Stimulated activated CD4-positive, alpha-beta T cell treated with anti-CD3 and anti-CD28 coated beads, Interleukin-1b, Interleukin-23, amount 100 ng/mL, for 48 hours (primary cell): ENCODE measurements around the gene GRB2.
"Not testable (repeated sequence)": the region's sequence is repeated elsewhere in the genome, so short reads cannot be mapped to it uniquely, and the experiment has no call there.

Experiments used
- DNase-seq: peaks from one replicate; pipeline ENCODE4 v3.0.0-alpha.2; 2020

GRB2 gene

GRCh38 chr17:75316253-75316652 is 89.2 kb downstream of the GRB2 start:
- no peak for DNase-seq

DNA sequence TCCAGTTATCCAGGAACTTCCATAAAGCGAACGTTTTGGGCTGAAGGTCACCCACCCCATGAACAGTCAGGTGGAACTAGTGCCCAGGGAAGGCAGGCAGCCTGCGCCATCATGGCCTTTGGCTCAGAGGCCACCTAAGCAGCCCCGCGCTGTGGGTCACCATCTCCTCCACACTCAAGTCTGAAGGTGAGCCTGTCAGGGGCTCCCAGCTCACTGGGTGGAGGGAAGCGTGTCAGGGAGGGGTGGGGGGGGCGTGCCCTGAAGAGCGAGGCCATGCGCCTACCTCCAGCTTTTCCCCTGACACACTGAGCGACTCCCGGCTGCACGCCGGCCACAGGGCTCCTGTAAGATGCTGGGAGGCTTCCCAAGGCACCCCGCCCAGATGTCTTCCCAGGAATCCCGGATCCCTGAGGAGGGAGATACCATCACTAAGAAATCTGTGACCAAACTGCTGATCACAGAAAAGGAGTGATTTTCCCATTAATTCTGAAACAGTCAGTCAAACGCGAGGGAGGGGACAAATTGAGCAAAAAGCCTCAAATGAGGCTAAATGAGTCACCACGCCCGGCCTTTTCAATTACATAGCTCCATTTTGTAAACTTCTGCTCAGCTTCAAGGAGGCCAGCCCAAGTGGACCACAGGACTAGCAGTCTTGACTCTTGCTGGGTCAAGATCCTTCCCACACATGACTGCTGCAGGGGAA is 89.8 kb downstream of the GRB2 start:
- peak; percentile 29 for DNase-seq

GRCh38 chr17:75313941-75314551 is 91.4 kb downstream of the GRB2 start:
- DNase-seq, result no peak

GRCh38 chr17:75308732-75309629 is 96.5 kb downstream of the GRB2 start:
- no peak for DNase-seq

DNA sequence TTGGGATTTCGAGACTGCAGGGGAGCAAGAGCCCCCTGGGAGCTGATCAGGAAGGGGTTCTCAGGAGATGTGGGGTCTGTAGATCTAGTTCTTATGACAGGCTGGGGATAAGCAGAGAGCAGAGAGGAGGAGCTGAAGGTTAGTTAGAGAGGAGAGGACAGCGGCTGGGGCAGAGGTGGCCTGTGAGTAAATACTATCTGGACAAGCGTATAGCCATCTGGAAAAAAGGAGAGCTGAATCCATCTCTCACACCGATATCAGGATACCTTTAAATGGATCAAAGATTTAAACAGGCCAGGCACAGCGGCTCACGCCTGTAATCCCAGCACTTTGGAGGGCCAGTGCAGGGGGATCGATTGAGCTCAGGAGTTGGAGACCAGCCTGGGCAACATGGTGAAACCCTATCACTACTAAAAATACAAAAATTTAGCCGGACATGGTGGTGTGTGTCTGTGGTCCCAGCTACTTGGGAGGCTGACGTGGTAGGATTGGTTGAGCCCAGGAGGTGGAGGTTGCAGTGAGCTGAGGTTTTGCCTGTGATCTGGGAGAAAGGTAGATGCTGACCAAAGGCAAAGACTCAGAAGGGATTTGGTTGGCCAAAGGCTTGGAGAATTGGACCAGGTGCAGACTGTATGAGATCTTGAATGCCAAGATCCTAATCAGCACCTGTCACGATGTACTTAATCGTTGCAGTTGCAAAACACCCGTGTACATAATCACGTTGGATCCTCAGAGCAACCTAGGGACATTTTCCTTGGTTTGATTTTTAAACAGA is 97.3 kb downstream of the GRB2 start:
- no peak for DNase-seq

- no peak for DNase-seq
These were observed 103.8 kb downstream of the GRB2 start for GRCh38 chr17:75301502-75302206.

DNA sequence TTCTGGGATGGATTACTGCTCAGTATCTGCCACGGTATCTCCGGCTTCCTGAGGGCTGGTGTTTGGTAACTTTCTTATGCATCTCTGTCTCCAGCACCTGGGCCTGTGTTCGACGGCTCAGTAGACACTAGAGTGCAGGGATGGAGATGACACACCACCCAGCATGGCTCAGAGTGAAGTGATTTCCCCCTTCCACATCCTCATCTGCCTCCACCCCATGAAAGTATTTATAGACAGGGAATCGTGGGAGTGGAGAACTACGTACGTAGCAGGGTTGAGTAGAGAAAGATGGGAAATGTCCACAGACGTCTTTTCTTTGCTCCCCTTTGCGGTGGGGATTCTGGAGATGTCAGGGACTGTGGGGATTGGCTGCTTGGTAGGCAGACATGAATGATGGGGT is 104.4 kb downstream of the GRB2 start:
- DNase-seq, result no peak

- no peak for DNase-seq
These were observed 105.2 kb downstream of the GRB2 start for GRCh38 chr17:75300280-75300679.

GRCh38 chr17:75295201-75296158 is 110.0 kb downstream of the GRB2 start:
- peak; percentile 22 for DNase-seq

GRCh38 chr17:75292810-75293448 is 112.5 kb downstream of the GRB2 start:
- not testable (repeated sequence) for DNase-seq

DNA sequence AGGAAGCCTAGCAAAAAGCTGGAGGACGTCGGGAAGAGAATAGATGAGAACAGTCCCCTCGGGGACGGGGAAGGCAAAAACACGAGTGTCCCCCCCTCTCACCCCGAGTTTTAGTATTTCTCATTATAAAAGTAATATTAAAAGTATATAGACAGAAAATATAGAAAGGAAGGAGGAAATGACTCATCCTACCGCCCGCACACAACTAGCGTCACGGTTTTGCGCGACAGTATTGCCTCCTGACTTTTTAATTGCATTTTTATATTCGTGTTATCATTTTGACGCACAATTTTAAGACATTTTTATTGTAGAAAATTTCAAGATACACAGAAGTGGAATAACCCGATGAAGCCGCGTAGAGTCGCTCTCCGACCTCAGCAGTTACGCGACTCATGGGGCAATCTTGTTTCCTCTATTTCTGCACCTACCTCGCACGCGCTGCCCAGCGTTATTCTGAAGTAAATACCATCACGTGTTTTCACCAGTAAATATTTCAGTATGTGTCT is 115.6 kb downstream of the GRB2 start:
- peak; percentile 71 for DNase-seq

DNA sequence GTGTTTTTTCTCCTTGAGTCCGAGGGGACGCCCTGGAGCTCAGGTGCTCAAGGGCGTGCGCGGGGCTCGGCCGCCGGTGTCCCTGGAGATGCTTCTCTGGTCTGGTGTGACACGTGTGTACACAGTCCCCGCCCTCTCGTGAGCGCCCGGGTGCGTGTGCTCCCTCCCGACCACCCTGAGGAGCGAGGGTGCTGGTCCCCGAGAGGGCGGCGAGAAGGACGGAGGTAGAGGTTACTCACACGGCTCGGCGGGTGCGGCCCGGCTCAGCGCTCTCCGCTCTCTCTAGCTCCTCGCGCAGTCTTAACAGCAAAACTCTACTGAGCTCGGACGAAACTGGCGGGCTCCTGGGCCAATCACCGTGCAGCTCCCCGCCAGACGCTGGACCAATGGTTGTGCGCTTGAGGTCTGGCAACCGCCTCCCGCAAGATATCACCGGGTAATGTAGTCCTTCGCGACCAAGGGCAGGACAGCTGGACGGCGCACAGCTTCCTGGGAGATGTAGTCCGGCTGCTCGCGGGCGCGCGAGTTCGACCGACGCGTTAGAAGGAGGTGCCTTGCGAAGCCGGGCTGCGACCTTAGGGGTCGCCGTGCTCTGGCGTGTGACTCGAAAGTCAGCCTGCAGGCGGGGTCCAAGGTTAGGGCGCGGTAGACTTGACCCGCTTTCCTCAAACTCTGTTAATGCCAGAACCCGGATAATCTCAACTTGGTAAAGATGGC is 116.2 kb downstream of the GRB2 start, which contains the start of gene SLC25A19:
TSS of gene SLC25A19 (minus strand) at position 319 of the 717 bp plus-strand sequence. CDS start 2,669 bp downstream, outside the sequence.
- DNase-seq, result peak; percentile 99

GRCh38 chr17:75288770-75289114 is 116.7 kb downstream of the GRB2 start:
- DNase-seq, result peak; percentile 57

DNA sequence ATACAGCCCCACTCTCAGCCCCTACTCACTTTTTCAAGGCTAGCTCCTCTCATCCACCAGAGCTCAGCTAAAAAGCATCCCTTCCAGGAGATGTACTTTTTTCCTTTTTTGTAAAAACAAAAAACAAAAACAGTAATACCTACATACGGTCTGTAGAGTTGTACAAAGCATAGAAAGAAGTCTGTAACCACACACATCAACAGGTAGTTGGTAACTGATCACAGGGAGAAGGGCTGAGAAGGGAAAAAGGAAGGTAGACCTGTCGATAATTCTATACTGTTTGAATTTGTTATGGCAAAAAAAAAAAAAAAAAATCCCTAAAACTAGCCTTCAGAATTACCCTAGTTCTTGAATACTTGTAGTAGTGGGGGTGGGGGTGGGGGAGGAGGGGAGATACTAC is 117.1 kb downstream of the GRB2 start:
- DNase-seq, result no peak

GRCh38 chr17:75287221-75287620 is 118.3 kb downstream of the GRB2 start:
- DNase-seq, result no peak

- no peak for DNase-seq
These were observed 120.4 kb downstream of the GRB2 start for GRCh38 chr17:75285123-75285522.

- DNase-seq, result not testable (repeated sequence)
These were observed 125.3 kb downstream of the GRB2 start for GRCh38 chr17:75280189-75280588.

DNA sequence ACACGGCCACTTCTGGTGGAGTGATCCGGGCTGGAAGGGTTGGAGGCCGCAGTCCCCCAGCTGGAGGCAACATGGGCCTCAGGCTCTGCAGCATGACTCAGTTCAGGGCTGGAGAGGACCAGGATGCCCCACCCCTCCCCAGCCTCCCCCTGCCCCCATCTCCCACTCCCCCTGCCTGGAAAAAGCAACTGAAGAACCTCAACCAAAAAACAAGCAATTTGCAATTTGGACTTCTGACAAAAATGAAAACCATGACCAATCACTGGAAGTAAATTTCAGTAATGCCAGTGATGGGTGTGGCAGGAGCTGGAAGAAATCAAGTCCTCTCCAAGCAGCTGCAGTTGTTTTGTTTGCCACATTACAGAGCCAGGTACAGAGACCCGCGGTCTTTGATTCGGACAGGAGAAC is 127.8 kb downstream of the GRB2 start:
- DNase-seq, result no peak

DNA sequence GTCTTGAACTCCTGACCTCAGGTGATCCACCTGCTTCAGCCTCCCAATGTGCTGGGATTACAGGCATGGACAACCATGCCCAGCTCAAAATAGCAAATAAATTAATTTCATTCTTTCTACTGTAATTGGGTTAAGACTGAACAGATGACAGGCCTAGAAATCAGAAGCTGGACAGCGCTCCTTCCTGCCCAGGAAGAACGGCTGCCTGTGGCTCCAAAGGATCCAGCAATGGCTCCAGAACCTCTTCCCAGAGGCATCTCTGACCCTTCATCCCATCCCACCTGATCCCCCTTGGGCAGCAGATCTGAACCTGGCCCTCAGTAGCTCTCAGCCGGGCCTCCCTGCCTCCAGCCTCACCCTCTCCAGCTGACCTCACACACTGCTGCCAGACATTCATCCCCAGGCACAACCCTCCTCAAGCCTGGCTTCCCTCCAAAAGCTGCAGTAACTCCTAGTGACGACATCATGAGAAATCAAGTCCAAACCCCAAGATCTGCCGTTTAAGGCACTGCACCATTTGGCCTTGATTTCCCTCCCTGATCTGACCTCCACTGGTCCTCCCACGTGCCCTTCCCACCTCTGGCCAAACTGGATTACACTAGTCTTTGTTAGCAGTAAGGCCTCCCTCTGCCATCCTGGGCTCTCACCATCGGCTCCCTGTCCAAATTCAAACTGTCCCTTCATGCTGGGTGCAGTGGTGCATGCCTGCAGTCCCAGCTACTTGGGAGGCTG is 131.3 kb downstream of the GRB2 start:
- no peak for DNase-seq
